GM12864 (cell line): ENCODE results near the gene XPNPEP2.

ENCODE experiments used
- DNase-seq: peaks from one replicate; pipeline ENCODE4 v3.0.0-alpha.2; 2011; ENCODE audit warnings: low read depth
- H3K4me3 ChIP-seq: 2 replicates; pipeline ENCODE4 v1.5.1; 2011; ENCODE audit warnings: mild to moderate bottlenecking, low read depth, low read length, control low read depth
- CTCF ChIP-seq: IDR thresholded peaks from 2 replicates; pipeline ENCODE4 v1.5.1; 2011; ENCODE audit warnings: low read depth, mild to moderate bottlenecking, moderate library complexity, low read length, control low read depth, inconsistent platforms; ENCODE audit errors: missing control alignments

XPNPEP2 gene

GRCh38 chrX:129705377-129705925 lies 33.3 kb upstream of the XPNPEP2 start:
- no peak for TF ChIP-seq CTCF
- no peak for DNase-seq
- no peak overlapping the region for H3K4me3 ChIP-seq

GRCh38 chrX:129705988-129706387 lies 32.8 kb upstream of the XPNPEP2 start:
- no peak for DNase-seq
- H3K4me3 ChIP-seq, result no peak overlapping the region
- TF ChIP-seq CTCF, result no peak

- no peak overlapping the region for H3K4me3 ChIP-seq
- no peak for TF ChIP-seq CTCF
- no peak for DNase-seq
Observed at GRCh38 chrX:129706400-129707072, 32.2 kb upstream of the XPNPEP2 start.

GRCh38 chrX:129714581-129714980 lies 24.2 kb upstream of the XPNPEP2 start:
- H3K4me3 ChIP-seq, result no peak overlapping the region
- no peak for TF ChIP-seq CTCF

GRCh38 chrX:129716507-129716906 lies 22.3 kb upstream of the XPNPEP2 start:
- DNase-seq, result no peak
- no peak overlapping the region for H3K4me3 ChIP-seq
- TF ChIP-seq CTCF, result no peak

More at GRCh38 chrX:129714581-129714980, 24.2 kb upstream of the XPNPEP2 start:
- DNase-seq, result no peak

GRCh38 chrX:129717892-129718291 lies 20.9 kb upstream of the XPNPEP2 start:
- no peak for TF ChIP-seq CTCF

GRCh38 chrX:129718676-129719075 lies 20.1 kb upstream of the XPNPEP2 start:
- H3K4me3 ChIP-seq, result no peak overlapping the region
- no peak for TF ChIP-seq CTCF
- no peak for DNase-seq

More at GRCh38 chrX:129717892-129718291, 20.9 kb upstream of the XPNPEP2 start:
- no peak for DNase-seq
- no peak overlapping the region for H3K4me3 ChIP-seq
